A549 (cell line): ENCODE data around the gene PRR14L. TPM values are rescaled to one million over a fixed set of nuclear protein-coding genes. Genes with fewer than 3 reads are reported as not detected.
"Not testable (repeated sequence)": the region's sequence is repeated elsewhere in the genome, so short reads cannot be mapped to it uniquely, and the experiment has no call there.

Experiments used
- ATAC-seq, 2 experiments: fragments of 200-7000 bp in 1 of 2; fragments of >200 bp in 1 of 2; cut with Nextera tagmentation in 1 of 2; cut with Tn5 transposase in 1 of 2; 3 replicates each; pipeline versions ENCODE4 v1.8.0 to v1.9.1; 2018 to 2020; ENCODE audit warnings: mild to moderate bottlenecking in 1 of 2, moderate library complexity in 1 of 2
- CTCF ChIA-PET: fragments of 300-600 bp; sonication (Branson Sonifier 250); formaldehyde crosslinking; extraction: SDS; loops from one replicate; lab custom pipeline; 2021; ENCODE audit warnings: antibody characterized with exemption, inconsistent platforms; lab: Yijun Ruan, JAX
- POLR2A ChIA-PET: fragments of 350-600 bp; formaldehyde crosslinking; extraction: SDS; loops from one replicate; lab custom pipeline; 2021; ENCODE audit warnings: antibody characterized with exemption, inconsistent platforms; lab: Yijun Ruan, JAX
- DNase-seq, 2 experiments: peaks; one replicate each; pipeline versions ENCODE4 v3.0.0 to v3.0.0-alpha.2; 2011 to 2016; ENCODE audit warnings: low read depth in 1 of 2, low spot score in 1 of 2
- FAIRE-seq: peaks from 2 replicates; lab custom pipeline; 2011; peaks lifted over from hg19 to GRCh38; lab: Jason Lieb, UNC
- H3K27ac ChIP-seq, 2 experiments: fragments of >200 bp; sonication (Bioruptor Twin); formaldehyde crosslinking; 3 replicates each; pipeline ENCODE4 v1.5.1; 2016 to 2017
- H3K4me1 ChIP-seq: fragments of >200 bp; sonication (Bioruptor Twin); formaldehyde crosslinking; 3 replicates; pipeline ENCODE4 v1.6.1; 2016
- H3K4me2 ChIP-seq: fragments of >200 bp; sonication (Bioruptor Twin); formaldehyde crosslinking; 3 replicates; pipeline ENCODE4 v1.6.1; 2016
- H3K4me3 ChIP-seq: fragments of >200 bp; sonication (Bioruptor Twin); formaldehyde crosslinking; 3 replicates; pipeline ENCODE4 v1.5.1; 2016
- H3K9me3 ChIP-seq: fragments of >200 bp; sonication (Bioruptor Twin); formaldehyde crosslinking; 3 replicates; pipeline ENCODE4 v1.6.1; 2016
- CBX2 ChIP-seq: fragments of 200-600 bp; sonication (generic); IDR thresholded peaks from 2 replicates; pipeline ENCODE4 v1.6.1; 2016; ENCODE audit warnings: low read depth, mild to moderate bottlenecking, borderline replicate concordance
- CEBPB ChIP-seq, 2 experiments: fragments of >200 bp in 1 of 2; sonication (Bioruptor Twin) in 1 of 2; formaldehyde crosslinking in 1 of 2; IDR thresholded peaks; 2 replicates each; pipeline ENCODE4 v1.6.1; 2012 to 2016
- E2F6 ChIP-seq: IDR thresholded peaks from 2 replicates; pipeline ENCODE4 v1.6.1; 2012; ENCODE audit warnings: low read depth, borderline replicate concordance
- ELK1 ChIP-seq: fragments of 150-350 bp; IDR thresholded peaks from 2 replicates; pipeline ENCODE4 v1.6.1; 2014; ENCODE audit warnings: low read depth, mild to moderate bottlenecking, low read length
- EP300 ChIP-seq, 2 experiments: fragments of >200 bp; sonication (Bioruptor Twin); formaldehyde crosslinking; IDR thresholded peaks; 2 replicates in 1 of 2; 3 replicates in 1 of 2; pipeline ENCODE4 v1.6.1; 2016 to 2017
- ESRRA ChIP-seq: fragments of 150-350 bp; IDR thresholded peaks from 2 replicates; pipeline ENCODE4 v1.6.1; 2014; ENCODE audit warnings: mild to moderate bottlenecking, low read length, borderline replicate concordance
- FOSL2 ChIP-seq, 2 experiments: fragments of 450-650 bp in 1 of 2; fragments of >200 bp in 1 of 2; sonication (Bioruptor Twin) in 1 of 2; formaldehyde crosslinking; IDR thresholded peaks; 2 replicates each; pipeline versions ENCODE4 v1.5.0 to v1.6.1; 2016 to 2020; ENCODE audit warnings: mild to moderate bottlenecking in 1 of 2, moderate library complexity in 1 of 2
- FOXS1 ChIP-seq: fragments of 250-450 bp; sonication (Bioruptor Pico); IDR thresholded peaks from 2 replicates; pipeline ENCODE4 v1.5.0; 2020; ENCODE audit warnings: mild to moderate bottlenecking, moderate library complexity
- GATA3 ChIP-seq: IDR thresholded peaks from 2 replicates; pipeline ENCODE4 v1.6.1; 2012; ENCODE audit warnings: borderline replicate concordance
- HOXB13 ChIP-seq: fragments of 250-450 bp; sonication (Bioruptor Pico); IDR thresholded peaks from 2 replicates; pipeline ENCODE4 v1.5.0; 2020; ENCODE audit warnings: low read depth, mild to moderate bottlenecking, moderate library complexity
- JUNB ChIP-seq: fragments of >200 bp; sonication (Bioruptor Twin); formaldehyde crosslinking; IDR thresholded peaks from 2 replicates; pipeline ENCODE4 v1.6.1; 2016
- MAX ChIP-seq: IDR thresholded peaks from 2 replicates; pipeline ENCODE4 v1.6.1; 2012
- PBX3 ChIP-seq: IDR thresholded peaks from 2 replicates; pipeline ENCODE4 v1.6.1; 2012
- RARB ChIP-seq: fragments of 250-450 bp; sonication (Bioruptor Pico); IDR thresholded peaks from 2 replicates; pipeline ENCODE4 v1.8.0; 2021; ENCODE audit warnings: mild to moderate bottlenecking, moderate library complexity
- RCOR1 ChIP-seq: fragments of 150-350 bp; IDR thresholded peaks from 2 replicates; pipeline ENCODE4 v1.6.1; 2014; ENCODE audit warnings: antibody characterized with exemption, low read length, low read depth
- TFCP2L1 ChIP-seq: fragments of 250-450 bp; sonication (Bioruptor Pico); IDR thresholded peaks from 2 replicates; pipeline ENCODE4 v1.5.0; 2021; ENCODE audit warnings: mild to moderate bottlenecking
- TP53 ChIP-seq: fragments of 250-450 bp; sonication (Bioruptor Pico); IDR thresholded peaks from 2 replicates; pipeline ENCODE4 v1.5.0; 2021; ENCODE audit warnings: mild to moderate bottlenecking, moderate library complexity
- ZNF302 ChIP-seq: fragments of 250-450 bp; sonication (Bioruptor Pico); IDR thresholded peaks from 2 replicates; pipeline ENCODE4 v1.9.0; 2021; ENCODE audit warnings: inconsistent platforms, mild to moderate bottlenecking, moderate library complexity
- WGBS: methylation state at CpG from one replicate; pipeline ENCODE4 v1.1.6; 2017; ENCODE audit errors: missing lambda C conversion rate; 5-methylcytosine and 5-hydroxymethylcytosine counted together
- polyA plus RNA-seq, 4 experiments: library from polyadenylated mRNA; depleted of rRNA in 3 of 4; stranded (reverse); fragments of >200 nt; fragmentation: RNase III in 1 of 4; extraction: RNeasy Plus Mini Kit Qiagen cat#74134 plus additional on column Dnase treatment in 1 of 4; gene quantifications; 2 replicates in 3 of 4; 3 replicates in 1 of 4; pipeline ENCODE4 v1.2.3, GENCODE V29; 2011 to 2017

PRR14L gene
- polyA plus RNA-seq, 2 of the 4 experiments (the other 2 are of a cell fraction): 5.6 to 15.7 TPM

- TF ChIP-seq ZNF302 (CRISPR knock-in tag): no peak
Observed at GRCh38 chr22:31790240-31790639, 40.3 kb upstream of the PRR14L start (continued).

- Histone ChIP-seq H3K4me3 (no peak overlapping the region), H3K4me1 (no peaks in the 10 kb centered on the region)
- no peak for FAIRE-seq
- TF ChIP-seq GATA3: no peak
- TF ChIP-seq, all 56 proteins: peak for 0
- no peaks in the 10 kb centered on the region for H3K9me3 ChIP-seq
- DNase-seq (no peak), ATAC-seq (no peak)
- H3K27ac ChIP-seq: no peak overlapping the region
- POLR2A ChIA-PET: no interaction called here
- CTCF ChIA-PET: interaction anchor here (0.6 to 1.1 kb wide), 3 partner anchors 154 to 197 kb away, joined by 3 read pairs; no protein-coding TSS in a partner anchor
- 72% methylated on average over 3 of the region's 3 CpGs for WGBS
- no peak overlapping the region for H3K4me2 ChIP-seq
Observed at GRCh38 chr22:31789803-31790202, 39.9 kb upstream of the PRR14L start.

GRCh38 chr22:31776231-31776630 lies 26.3 kb upstream of the PRR14L start:
- CTCF ChIA-PET: interaction anchor here (1.0 kb wide), 1 partner anchor 95 kb away, joined by 3 read pairs; no protein-coding TSS in a partner anchor
- no peaks in the 10 kb centered on the region for H3K4me1 ChIP-seq
- TF ChIP-seq ZNF302 (CRISPR knock-in tag): no peak
- TF ChIP-seq EP300 (IDR thresholded peaks at IDR 0.05): no peak
- no peak for TF ChIP-seq TP53 (CRISPR knock-in tag)
- TF ChIP-seq, all 56 proteins: peak for 0
- Histone ChIP-seq H3K4me2 (no peak overlapping the region), H3K4me3 (no peak overlapping the region), H3K9me3 (no peaks in the 10 kb centered on the region), H3K27ac (no peak overlapping the region)
- POLR2A ChIA-PET: interaction anchor here (0.6 kb wide), 1 partner anchor 191 kb away, joined by 3 read pairs; no protein-coding TSS in a partner anchor
- 93% methylated on average over 4 of the region's 4 CpGs for WGBS
- DNase-seq: no peak
- FAIRE-seq: no peak
- ATAC-seq: no peak

- no peak for TF ChIP-seq FOXS1 (CRISPR knock-in tag)
- no peak for TF ChIP-seq RCOR1
- TF ChIP-seq CBX2: no peak
Observed at GRCh38 chr22:31773416-31773815, 23.5 kb upstream of the PRR14L start.

GRCh38 chr22:31768422-31769059 lies 18.6 kb upstream of the PRR14L start:
- FAIRE-seq: no peak
- CTCF ChIA-PET: no interaction called here
- 98% methylated on average over 4 of the region's 4 CpGs for WGBS

More at GRCh38 chr22:31773416-31773815, 23.5 kb upstream of the PRR14L start:
- WGBS: 90% methylated on average over 5 of the region's 5 CpGs
- H3K4me1 ChIP-seq: no peaks in the 10 kb centered on the region
- H3K9me3 ChIP-seq: no peaks in the 10 kb centered on the region
- ATAC-seq: no peak
- FAIRE-seq: no peak
- POLR2A ChIA-PET: no interaction called here
- H3K4me3 ChIP-seq: no peak overlapping the region
- no peak overlapping the region for H3K4me2 ChIP-seq
- no peak for DNase-seq
- CTCF ChIA-PET: interaction anchor here (0.6 kb wide), 1 partner anchor 208 kb away, joined by 4 read pairs; no protein-coding TSS in a partner anchor
- H3K27ac ChIP-seq: no peak overlapping the region

GRCh38 chr22:31764785-31765184 lies 14.9 kb upstream of the PRR14L start:
- WGBS: 97% methylated on average over 3 of the region's 3 CpGs
- CTCF ChIA-PET: no interaction called here
- FAIRE-seq (no peak), DNase-seq (no peak), ATAC-seq (no peak)
- TF ChIP-seq E2F6: no peak
- TF ChIP-seq CEBPB (IDR thresholded peaks at IDR 0.05): no peak
- no peak for TF ChIP-seq PBX3
- TF ChIP-seq CBX2: no peak
- no peak for TF ChIP-seq TFCP2L1 (CRISPR knock-in tag)
- no peak for TF ChIP-seq ELK1
- no peak for TF ChIP-seq RARB (CRISPR knock-in tag)
- no peak for TF ChIP-seq MAX
- Histone ChIP-seq H3K9me3 (no peaks in the 10 kb centered on the region), H3K27ac (no peak overlapping the region), H3K4me2 (no peak overlapping the region), H3K4me1 (no peaks in the 10 kb centered on the region), H3K4me3 (no peak overlapping the region)
- POLR2A ChIA-PET: no interaction called here

More at GRCh38 chr22:31768422-31769059, 18.6 kb upstream of the PRR14L start:
- TF ChIP-seq FOSL2 (IDR thresholded peaks at IDR 0.05) (no peak), FOSL2 (CRISPR knock-in tag; IDR thresholded peaks at IDR 0.05) (no peak), HOXB13 (CRISPR knock-in tag) (no peak), JUNB (no peak), ESRRA (no peak)
- no peaks in the 10 kb centered on the region for H3K4me1 ChIP-seq
- POLR2A ChIA-PET: no interaction called here
- DNase-seq (no peak), ATAC-seq (no peak)
- no peak overlapping the region for H3K27ac ChIP-seq
- no peak overlapping the region for H3K4me2 ChIP-seq
- H3K9me3 ChIP-seq: no peaks in the 10 kb centered on the region
- H3K4me3 ChIP-seq: no peak overlapping the region

GRCh38 chr22:31758860-31759259 lies 8.9 kb upstream of the PRR14L start:
- H3K4me2 ChIP-seq, H3K4me1 ChIP-seq, H3K9me3 ChIP-seq, DNase-seq, ATAC-seq, FAIRE-seq, CTCF ChIA-PET, H3K27ac ChIP-seq, H3K4me3 ChIP-seq: not testable (repeated sequence)
- POLR2A ChIA-PET: interaction anchor here (0.6 kb wide), 1 partner anchor 212 kb away, joined by 3 read pairs; no protein-coding TSS in a partner anchor
- 88% methylated on average over 5 of the region's 5 CpGs for WGBS
